ENCODE measurements around the gene PRRX2.

- TF ChIP-seq CTCF (IDR thresholded peaks at IDR 0.05) = no peak
- TF ChIP-seq POLR2AphosphoS5 (IDR thresholded peaks at IDR 0.05; ENCODE audit: insufficient read depth in 1 of 2, low read depth in 1 of 2) = no peak
- TF ChIP-seq POLR2A (IDR thresholded peaks at IDR 0.05) = no peak
Observed at GRCh38 chr9:129704807-129705206, 39.4 kb downstream of the PRRX2 start.
